NCI-H69 (cell line): ENCODE results near the gene CLEC16A.

Experiments
- DNase-seq: peaks from one replicate; lab custom pipeline; 2025; lab: John Stamatoyannopoulos, UW

Gene CLEC16A

GRCh38 chr16:11175787-11176341 lies 231.5 kb downstream of the CLEC16A start:
- no peak for DNase-seq

DNA sequence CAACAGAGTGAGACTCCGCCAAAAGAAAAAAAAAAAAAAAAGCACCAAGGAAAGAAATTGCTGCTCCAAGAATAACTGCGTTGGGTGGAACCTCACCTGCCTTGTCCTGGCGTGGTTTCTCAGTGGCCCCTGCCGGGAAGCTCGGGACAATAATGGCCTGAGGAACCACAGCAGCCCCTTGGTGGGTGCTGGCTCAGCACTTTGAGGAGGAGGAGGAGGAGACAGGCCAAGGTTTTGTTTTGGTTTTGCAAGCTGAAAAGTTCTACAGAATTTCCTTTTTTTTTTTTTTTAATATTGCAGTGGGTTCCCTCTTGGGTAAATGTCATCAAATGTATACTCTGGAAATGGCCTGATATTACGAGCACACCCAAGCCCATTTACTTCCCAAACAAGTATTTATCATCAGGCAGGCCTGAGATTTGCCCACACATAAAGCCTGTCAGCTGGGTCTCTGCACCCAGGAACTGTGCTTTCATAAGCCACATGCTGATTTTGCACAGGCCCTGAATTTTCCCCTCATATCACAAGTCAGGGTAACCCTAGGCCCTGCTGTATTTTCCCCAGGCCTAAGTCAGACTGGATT lies 233.3 kb downstream of the CLEC16A start:
- DNase-seq, result no peak

DNA sequence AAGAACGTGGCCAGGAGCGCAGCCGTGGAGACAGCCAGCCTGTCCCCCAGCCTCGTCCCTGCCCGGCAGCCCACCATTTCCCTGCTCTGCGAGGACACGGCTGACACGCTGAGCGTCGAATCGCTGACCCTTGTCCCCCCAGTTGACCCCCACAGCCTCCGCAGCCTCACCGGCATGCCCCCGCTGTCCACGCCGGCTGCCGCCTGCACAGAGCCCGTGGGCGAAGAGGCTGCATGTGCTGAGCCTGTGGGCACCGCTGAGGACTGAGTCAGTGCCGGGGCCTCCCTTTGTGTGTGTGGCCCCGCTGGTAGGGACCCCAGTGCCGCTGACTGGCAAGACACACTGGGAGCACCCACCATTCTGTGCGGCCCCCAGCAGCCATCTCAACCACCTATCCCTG lies 234.1 kb downstream of the CLEC16A start:
- no peak for DNase-seq

DNA sequence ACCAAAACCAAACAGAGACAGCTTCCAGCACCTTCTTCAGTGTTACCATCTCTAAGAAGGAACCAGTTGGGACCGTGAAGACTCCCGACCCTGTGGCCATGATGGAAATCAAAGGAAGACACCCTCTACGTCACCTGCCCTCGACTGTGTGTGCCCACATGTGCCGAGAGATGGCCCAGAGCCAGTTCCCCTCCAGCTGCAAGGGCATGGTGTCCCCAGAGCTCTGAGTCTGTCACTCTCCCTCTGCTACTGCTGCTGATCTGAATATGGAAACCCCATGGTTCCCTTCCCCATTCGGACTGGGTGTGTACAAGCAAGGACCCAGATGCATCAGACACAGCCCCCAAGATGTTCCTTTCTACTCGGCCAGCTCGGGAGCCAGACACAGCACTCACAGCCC lies 235.2 kb downstream of the CLEC16A start:
- no peak for DNase-seq

- DNase-seq, result no peak
Measured at GRCh38 chr16:11180489-11180888, 236.1 kb downstream of the CLEC16A start.

DNA sequence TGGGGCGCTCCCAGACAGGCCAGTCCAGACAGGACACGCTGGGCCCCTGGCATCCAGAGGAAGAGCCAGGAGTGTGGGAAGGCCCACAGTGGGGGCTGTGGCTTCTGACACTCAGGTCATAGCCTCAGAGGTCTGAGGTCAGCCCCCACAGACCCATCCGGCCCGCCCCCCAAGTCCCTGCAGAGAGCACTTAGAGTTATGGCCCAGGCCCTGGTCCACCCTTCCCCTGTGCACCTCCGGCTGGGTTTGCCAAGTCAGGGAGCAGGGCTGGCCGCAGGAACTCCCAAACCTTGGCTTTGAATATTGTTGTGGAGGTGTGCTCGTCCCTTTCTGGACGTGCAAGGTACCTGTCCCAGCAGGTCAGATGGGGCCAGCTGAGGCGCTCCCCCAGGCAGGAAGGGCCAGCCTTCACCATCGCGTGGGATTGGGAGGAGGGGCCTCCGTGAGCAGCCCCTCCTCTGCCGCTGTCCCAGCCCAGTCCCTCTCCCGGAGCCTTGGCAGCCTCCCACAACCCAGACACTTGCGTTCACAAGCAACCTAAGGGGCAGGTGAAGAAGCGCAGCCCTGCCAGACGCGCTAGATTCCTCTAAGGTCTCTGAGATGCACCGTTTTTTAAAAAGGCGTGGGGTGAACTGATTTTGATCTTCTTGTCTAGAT lies 237.0 kb downstream of the CLEC16A start:
- no peak for DNase-seq

DNA sequence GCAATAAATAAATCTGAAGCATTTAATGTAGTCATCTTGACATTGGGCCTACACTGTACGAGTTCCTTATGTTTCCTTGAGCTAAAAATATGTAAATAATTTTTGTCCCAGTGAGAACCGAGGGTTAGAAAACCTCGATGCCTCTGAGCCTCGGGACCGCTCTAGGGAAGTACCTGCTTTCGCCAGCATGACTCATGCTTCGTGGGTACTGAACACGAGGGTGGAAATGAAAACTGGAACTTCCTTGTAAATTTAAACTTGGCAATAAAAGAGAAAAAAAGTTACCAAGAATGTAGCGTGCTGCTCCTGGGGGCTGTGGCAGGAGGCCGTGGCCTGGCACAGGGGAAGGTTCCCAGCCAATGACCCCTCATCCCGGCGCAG lies 237.5 kb downstream of the CLEC16A start:
- no peak for DNase-seq

- DNase-seq, result no peak
Measured at GRCh38 chr16:11182411-11182810, 238.0 kb downstream of the CLEC16A start.

DNA sequence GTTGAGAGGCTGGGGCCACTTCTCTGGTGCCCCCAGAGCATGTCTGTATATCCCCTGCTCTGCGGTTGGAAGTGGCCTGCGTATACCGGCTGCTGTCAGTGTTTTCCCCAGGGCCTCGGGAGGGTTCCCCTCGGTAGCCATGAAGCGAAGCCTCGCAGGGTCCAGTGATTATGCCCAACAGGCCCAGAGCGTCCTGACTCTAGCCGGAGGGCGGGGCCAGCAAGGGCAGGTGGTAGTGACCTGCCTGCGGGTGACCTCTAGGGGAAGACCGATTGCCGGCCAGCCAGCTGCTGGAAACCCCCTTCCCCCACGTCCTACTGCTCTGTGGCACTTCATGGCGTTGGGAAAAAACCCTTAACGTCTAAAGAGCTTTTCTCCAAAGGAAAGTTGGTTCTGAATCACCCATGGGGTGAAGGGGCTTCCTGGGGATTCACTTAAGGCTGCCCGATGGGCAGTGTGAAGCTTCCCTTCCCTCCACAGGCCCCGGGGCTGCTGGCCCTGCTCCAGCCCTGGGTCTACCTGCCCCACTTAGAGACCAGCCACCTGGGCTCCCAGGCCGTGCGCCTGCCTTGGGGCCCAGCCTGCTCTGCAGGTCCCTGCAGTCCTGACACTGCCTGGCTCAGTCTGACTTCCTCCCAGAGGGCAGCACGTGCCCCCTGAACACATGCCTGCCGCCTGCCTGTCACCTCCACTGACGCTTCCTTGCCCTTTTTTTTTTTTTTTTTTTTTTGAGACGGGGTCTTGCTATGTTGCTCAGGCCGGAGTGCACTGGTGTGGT lies 238.9 kb downstream of the CLEC16A start:
- DNase-seq, result no peak

DNA sequence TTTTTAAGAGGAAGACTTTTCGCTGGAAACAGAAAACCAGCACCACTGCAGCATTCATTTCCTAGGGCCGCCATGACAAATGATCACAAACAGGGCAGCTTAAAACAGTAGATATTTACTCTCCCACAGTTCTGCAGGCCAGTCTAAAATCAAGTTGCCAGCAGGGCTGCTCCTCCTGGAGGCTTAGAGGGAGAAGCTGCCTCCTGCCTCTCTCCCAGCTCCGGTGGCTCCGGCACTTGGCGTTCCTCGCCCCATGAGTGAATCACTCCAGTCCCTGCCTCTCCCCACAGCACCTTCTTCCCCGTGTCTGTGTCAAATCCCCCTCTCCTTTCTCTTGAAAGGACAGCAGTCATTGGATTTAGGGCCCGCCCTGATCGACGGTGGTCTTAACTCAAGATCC lies 239.6 kb downstream of the CLEC16A start:
- no peak for DNase-seq

GRCh38 chr16:11187522-11188023 lies 243.2 kb downstream of the CLEC16A start:
- DNase-seq, result no peak

- DNase-seq, result no peak
Measured at GRCh38 chr16:11188801-11189740, 244.7 kb downstream of the CLEC16A start.

DNA sequence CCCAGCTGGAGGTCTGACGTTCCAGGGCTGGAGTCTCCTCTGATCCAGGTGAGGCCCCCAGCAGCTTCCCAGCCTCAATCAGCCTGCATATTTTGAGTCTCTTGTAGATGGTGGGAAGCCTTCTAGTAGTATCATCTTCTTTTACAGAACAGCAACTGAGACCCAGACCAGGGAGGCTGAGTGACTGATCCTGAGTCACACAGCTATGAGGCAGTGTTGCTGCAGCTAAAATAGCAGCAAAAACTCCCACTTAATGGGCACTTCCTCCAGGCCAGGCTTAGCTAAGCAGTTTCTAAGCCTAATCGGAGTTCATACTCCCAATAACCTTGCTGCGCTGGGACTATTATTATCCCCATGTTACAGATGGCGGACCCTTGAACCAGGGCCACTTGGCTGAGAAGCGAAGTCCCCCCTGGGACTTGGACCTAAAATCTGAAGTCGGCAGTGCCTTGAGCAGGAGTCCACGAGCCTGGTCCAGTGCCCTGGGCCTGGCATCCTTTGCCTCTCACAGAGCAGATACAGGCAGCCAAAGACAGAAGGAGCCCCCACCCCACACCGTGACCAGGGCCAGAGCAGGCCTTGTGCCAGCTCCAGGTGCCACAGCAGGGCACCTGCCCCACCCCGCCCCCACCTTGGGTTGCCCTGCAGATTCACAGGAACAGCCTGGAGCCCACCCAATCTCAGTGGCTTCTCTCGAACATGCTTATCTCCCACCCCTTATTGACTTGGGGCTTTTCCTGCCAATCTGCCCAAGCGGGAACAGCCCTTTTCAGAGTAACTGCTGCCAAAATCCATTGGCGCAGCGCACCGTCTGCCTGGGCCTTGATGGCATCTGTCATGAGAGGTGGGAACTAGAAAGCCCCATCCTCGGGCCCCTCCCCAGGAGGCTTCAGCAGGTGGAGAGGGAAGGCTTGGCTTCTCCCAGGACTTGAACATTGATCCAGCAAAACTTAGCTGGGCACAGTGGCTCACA lies 246.5 kb downstream of the CLEC16A start:
- no peak for DNase-seq

GRCh38 chr16:11191665-11192064 lies 247.3 kb downstream of the CLEC16A start:
- no peak for DNase-seq

DNA sequence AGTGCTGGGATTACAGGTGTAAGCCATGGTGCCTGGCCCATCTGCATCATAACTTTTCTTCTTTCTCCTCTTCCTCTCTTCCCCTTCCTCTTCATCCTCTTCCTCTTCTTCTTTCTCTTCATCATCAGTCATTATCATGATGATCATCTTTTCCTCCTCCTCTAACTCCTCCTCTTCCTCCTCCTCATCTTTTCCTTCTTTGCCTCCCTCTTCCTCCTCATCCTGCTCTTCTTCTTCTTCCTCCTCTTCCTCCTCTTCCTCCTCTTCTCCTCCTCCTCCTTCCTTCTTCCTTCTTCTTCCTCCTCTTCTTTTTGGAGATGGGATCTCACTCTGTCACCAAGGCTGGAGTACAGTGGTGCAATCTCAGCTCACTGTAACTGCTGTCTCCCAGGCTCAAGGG lies 249.1 kb downstream of the CLEC16A start:
- no peak for DNase-seq

- no peak for DNase-seq
Measured at GRCh38 chr16:11194913-11195312, 250.5 kb downstream of the CLEC16A start.

DNA sequence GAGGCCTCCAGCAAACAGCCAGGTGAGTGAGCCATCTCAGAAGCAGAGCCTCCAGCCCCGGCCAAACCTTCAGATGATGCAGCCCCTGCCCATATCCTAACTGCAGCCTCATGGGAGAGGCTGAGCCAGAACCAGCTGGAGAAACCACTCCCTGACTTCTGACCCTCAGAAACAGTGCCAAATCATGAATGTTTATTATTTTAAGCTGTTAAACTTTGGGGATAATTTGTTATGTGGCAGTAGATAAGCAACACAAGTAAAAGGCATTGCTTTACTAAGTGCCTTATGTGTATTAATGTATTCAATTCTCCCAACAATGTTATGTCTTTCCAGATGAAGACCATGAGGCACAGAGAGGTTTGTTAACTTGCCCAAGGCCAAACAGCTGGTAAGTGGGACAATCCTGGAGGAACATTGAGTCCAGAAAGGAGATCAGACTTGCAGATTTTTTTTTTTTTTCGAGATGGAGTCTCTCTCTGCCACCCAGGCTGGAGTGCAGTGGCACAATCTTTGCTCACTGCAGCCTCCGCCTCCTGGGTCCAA lies 252.0 kb downstream of the CLEC16A start:
- DNase-seq, result no peak

DNA sequence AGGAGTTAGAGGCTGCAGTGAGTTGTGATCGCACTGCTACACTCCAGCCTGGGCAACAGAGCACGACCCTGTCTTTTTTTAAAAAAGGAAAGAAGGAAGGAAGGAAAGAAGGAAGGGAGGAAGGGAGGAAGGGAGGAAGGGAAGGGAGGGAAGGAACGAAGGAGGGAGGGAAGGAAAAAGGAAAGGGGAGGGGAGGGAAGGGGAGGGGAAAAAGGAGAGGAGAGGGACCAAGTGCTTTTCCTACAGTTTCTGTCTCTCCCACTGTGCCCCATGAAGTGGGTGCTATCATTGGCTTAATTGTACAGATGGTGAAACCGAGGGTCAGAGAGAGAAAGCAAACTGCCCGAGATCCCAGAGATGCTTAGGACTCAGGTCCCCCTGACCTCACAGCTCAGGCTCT lies 254.0 kb downstream of the CLEC16A start:
- no peak for DNase-seq

- DNase-seq, result peak; percentile 90
Measured at GRCh38 chr16:11198828-11199227, 254.5 kb downstream of the CLEC16A start.

GRCh38 chr16:11200592-11200991 lies 256.2 kb downstream of the CLEC16A start:
- no peak for DNase-seq
